Common myeloid progenitor, CD34-positive (primary cell): ENCODE data around the gene CYCS.

Experiments
- CTCF ChIA-PET: fragments of 350-600 bp; sonication (Branson Sonifier 250); formaldehyde crosslinking; loops from one replicate; lab custom pipeline; 2021; ENCODE audit warnings: antibody characterized with exemption; lab: Charles Lee
- POLR2A ChIA-PET: fragments of 350-600 bp; sonication (Branson Sonifier 250); formaldehyde crosslinking; loops from one replicate; lab custom pipeline; 2021; ENCODE audit warnings: antibody characterized with exemption; lab: Charles Lee
- DNase-seq, 3 donors: peaks; one replicate each; pipeline versions ENCODE4 v3.0.0 to v3.0.0-alpha.2; 2013
- H3K27ac ChIP-seq, 2 experiments: 1 replicate in 1 of 2; 2 replicates in 1 of 2; pipeline ENCODE4 v1.7.0; 2013; ENCODE audit warnings: inconsistent platforms in 2 of 2, low read length in 2 of 2, mild to moderate bottlenecking in 2 of 2, low read depth in 1 of 2, moderate library complexity in 1 of 2; ENCODE audit not compliant: severe bottlenecking in 2 of 2, insufficient read depth in 1 of 2, poor library complexity in 1 of 2
- H3K27me3 ChIP-seq, 5 experiments: replicated peaks in 2 of 5; 1 replicate in 3 of 5; 2 replicates in 2 of 5; pipeline versions ENCODE4 v1.6.1 to v1.7.0; 2013; ENCODE audit warnings: low read length in 4 of 5, mild to moderate bottlenecking in 2 of 5, moderate library complexity in 2 of 5, inconsistent platforms in 1 of 5; ENCODE audit not compliant: insufficient read depth in 5 of 5, control insufficient read depth in 4 of 5
- H3K36me3 ChIP-seq, 4 experiments: 1 replicate in 2 of 4; 2 replicates in 2 of 4; pipeline versions ENCODE4 v1.6.1 to v1.7.0; 2013; ENCODE audit warnings: low read length in 3 of 4, control low read depth in 1 of 4, mild to moderate bottlenecking in 1 of 4; ENCODE audit not compliant: control insufficient read depth in 4 of 4, insufficient read depth in 4 of 4
- H3K4me1 ChIP-seq, 4 experiments: 1 replicate in 3 of 4; 2 replicates in 1 of 4; pipeline versions ENCODE4 v1.6.1 to v1.7.1; 2013; ENCODE audit warnings: low read length in 3 of 4, mild to moderate bottlenecking in 3 of 4, control low read depth in 1 of 4, inconsistent platforms in 1 of 4, moderate library complexity in 1 of 4; ENCODE audit not compliant: control insufficient read depth in 4 of 4, insufficient read depth in 4 of 4; ENCODE audit errors: control extremely low read depth in 1 of 4
- H3K4me3 ChIP-seq, 7 experiments: 1 replicate in 4 of 7; 2 replicates in 3 of 7; pipeline versions ENCODE4 v1.5.1 to v1.7.0; 2013; ENCODE audit warnings: mild to moderate bottlenecking in 7 of 7, low read length in 6 of 7, moderate library complexity in 6 of 7, inconsistent platforms in 2 of 7, low read depth in 2 of 7, control low read depth in 1 of 7; ENCODE audit not compliant: insufficient read depth in 4 of 7, control insufficient read depth in 1 of 7; ENCODE audit errors: extremely low read depth in 1 of 7
- H3K9me3 ChIP-seq, 5 experiments: 1 replicate in 4 of 5; 2 replicates in 1 of 5; pipeline versions ENCODE4 v1.6.1 to v1.7.1; 2013; ENCODE audit warnings: low read length in 4 of 5, mild to moderate bottlenecking in 2 of 5, inconsistent platforms in 1 of 5, low read depth in 1 of 5, moderate library complexity in 1 of 5; ENCODE audit not compliant: control insufficient read depth in 4 of 5, insufficient read depth in 2 of 5; ENCODE audit errors: control extremely low read depth in 1 of 5
- WGBS: methylation state at CpG from one replicate; pipeline ENCODE4 v1.1.5; 2013; ENCODE audit not compliant: insufficient coverage; 5-methylcytosine and 5-hydroxymethylcytosine counted together

CYCS gene

DNA sequence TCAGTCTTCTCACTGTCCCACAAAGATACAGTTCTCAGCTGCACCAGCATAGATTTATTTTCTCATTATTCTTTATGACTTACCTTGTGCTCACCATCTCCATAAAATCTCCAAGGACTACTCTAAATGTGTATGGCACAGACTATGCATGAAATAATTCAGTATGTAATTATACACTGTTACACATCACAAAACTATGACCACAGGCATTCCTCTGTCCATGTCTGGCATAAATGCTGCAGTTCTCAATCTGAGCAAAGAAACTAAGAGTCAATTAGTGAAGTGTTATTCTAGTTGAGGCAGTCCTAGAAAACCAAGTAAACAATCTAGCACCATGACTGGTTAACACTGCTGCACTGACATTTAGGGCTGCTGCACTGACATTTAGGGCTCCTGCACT lies 2.7 kb downstream of the CYCS start:
- Histone ChIP-seq H3K27me3 (no peaks in the 10 kb centered on the region), H3K4me1 (peaks cover 0 to 14% (median 9%) of the 10 kb centered on the region in 4 experiments), H3K9me3 (no peaks in the 10 kb centered on the region), H3K4me3 (no peak overlapping the region), H3K36me3 (peaks cover 9 to 32% (median 22%) of the 10 kb centered on the region in 4 experiments), H3K27ac (no peak overlapping the region)
- ChIA-PET POLR2A (interaction anchor here (0.6 kb wide), 1 partner anchor 23 kb away, joined by 4 read pairs; no protein-coding TSS in a partner anchor), CTCF (interaction anchor here (0.7 kb wide), 1 partner anchor 59 kb away, joined by 3 read pairs; no protein-coding TSS in a partner anchor)
- no peak for DNase-seq

GRCh38 chr7:25121599-25121998 lies 3.5 kb downstream of the CYCS start:
- no peak for DNase-seq
- Histone ChIP-seq H3K36me3 (peaks cover 9 to 32% (median 22%) of the 10 kb centered on the region in 4 experiments), H3K4me3 (no peak overlapping the region), H3K4me1 (peaks cover 0 to 14% (median 9%) of the 10 kb centered on the region in 4 experiments), H3K27ac (no peak overlapping the region), H3K27me3 (no peaks in the 10 kb centered on the region), H3K9me3 (no peaks in the 10 kb centered on the region)
- POLR2A ChIA-PET, result interaction anchor here (0.6 kb wide), 1 partner anchor 24 kb away, joined by 4 read pairs; no protein-coding TSS in a partner anchor
- CTCF ChIA-PET, result interaction anchor here (0.7 kb wide), 2 partner anchors 58 to 307 kb away, joined by 3 read pairs; no protein-coding TSS in a partner anchor
- WGBS, result 98% methylated on average over 8 of the region's 9 CpGs

DNA sequence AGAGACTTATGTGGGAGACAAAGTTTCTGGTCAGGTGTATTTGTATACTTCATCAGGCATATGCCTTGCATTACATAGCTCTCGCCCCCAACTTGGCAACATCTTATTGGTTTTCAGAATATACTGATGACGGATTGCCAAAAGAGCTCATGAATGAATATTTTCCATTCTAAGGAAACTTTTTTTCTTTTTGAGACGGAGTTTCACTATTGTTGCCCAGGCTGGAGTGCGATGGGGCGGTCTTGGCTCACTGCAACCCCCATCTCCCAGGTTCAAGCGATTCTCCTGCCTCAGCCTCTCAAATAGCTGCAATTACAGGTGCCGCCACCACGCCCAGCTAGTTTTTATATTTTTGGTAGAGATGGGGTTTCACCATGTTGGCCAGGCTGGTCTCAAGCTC lies 6.0 kb downstream of the CYCS start:
- WGBS, result 100% methylated on average over 6 of the region's 8 CpGs
- no peaks in the 10 kb centered on the region for H3K27me3 ChIP-seq
- POLR2A ChIA-PET, result interaction anchor here (0.6 kb wide), 1 partner anchor 1607 kb away, joined by 7 read pairs; no protein-coding TSS in a partner anchor
- no peaks in the 10 kb centered on the region for H3K9me3 ChIP-seq
- H3K4me3 ChIP-seq, result no peak overlapping the region
- CTCF ChIA-PET, result interaction anchor here (0.6 to 1.2 kb wide), 2 partner anchors 20 to 40 kb away, joined by 3 read pairs; no protein-coding TSS in a partner anchor
- no peak overlapping the region for H3K27ac ChIP-seq
- H3K36me3 ChIP-seq, result peaks cover 9 to 32% (median 22%) of the 10 kb centered on the region in 4 experiments
- peaks cover 0 to 5% (median 5%) of the 10 kb centered on the region in 4 experiments for H3K4me1 ChIP-seq
- DNase-seq, result no peak

GRCh38 chr7:25118048-25118753 lies 6.9 kb downstream of the CYCS start:
- DNase-seq, result no peak
- Histone ChIP-seq H3K4me1 (no peaks in the 10 kb centered on the region), H3K36me3 (peaks cover 9 to 32% (median 22%) of the 10 kb centered on the region in 4 experiments), H3K27ac (no peak overlapping the region), H3K27me3 (no peaks in the 10 kb centered on the region), H3K4me3 (no peak overlapping the region), H3K9me3 (no peaks in the 10 kb centered on the region)
- CTCF ChIA-PET, result interaction anchor here (0.9 kb wide), 1 partner anchor 20 kb away, joined by 3 read pairs; no protein-coding TSS in a partner anchor
- POLR2A ChIA-PET, result no interaction called here
- 93% methylated on average over 6 of the region's 8 CpGs for WGBS

DNA sequence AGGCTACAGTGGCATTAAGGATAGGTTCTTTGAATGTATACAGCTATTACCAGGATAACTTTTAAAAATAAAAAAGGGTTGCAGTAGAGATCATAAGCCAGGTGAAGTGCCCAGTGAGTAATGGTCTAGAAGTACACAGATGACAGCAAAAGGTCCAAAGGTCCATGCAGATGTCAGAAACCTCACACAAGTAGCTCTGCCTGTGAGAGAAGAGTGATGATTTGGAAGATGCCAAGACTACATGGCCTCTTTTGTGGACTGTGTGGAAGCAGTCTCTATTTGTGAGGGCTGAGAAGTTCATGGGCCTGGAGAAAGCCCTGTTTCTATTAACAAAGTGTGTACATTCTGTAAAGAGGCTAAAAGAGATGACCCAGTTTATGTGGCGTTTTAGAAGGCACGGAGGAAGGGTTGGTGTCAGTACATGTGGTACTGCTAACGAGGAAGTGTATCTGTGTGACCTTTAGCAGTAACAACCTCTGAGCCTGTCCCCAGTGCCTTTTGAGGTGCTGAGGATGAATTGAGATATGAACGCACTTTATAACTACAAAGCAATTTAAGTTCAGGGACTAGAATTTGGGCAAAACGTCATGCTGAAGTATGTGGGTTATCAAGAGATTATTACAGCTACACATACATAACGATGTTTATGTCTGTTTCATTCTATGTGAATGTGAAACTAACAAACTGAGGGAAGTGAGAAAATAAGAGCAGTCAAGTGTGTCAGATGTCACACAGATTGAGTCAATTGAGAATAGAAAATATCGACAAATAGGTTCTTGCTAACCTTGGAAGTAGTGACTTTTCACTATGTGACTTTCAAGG lies 7.6 kb downstream of the CYCS start:
- 100% methylated on average over 2 of the region's 7 CpGs for WGBS

DNA sequence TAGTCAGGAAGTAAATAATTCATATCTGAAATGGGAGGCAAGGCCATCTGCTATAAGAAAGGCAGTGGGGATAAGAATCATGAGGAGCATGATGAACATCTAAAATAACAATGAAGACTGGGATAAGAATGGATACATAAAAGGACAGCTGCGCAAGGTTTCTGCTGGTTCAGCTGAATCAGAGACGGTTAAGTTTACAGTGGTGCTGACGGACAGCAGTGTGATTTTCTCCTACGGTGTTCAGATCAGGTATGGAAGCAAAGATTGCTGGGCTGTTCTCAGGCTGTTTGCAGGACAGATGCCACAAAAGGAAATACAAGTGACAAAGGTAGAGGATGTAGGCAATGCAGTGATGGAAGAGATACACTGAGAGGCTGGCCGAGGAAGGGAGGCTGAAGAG lies 8.4 kb downstream of the CYCS start:
- CTCF ChIA-PET, result no interaction called here

More for the DNA sequence above, 7.6 kb downstream of the CYCS start:
- Histone ChIP-seq H3K36me3 (peaks cover 8 to 29% (median 20%) of the 10 kb centered on the region in 4 experiments), H3K4me1 (no peaks in the 10 kb centered on the region), H3K9me3 (no peaks in the 10 kb centered on the region), H3K27me3 (no peaks in the 10 kb centered on the region), H3K4me3 (no peak overlapping the region), H3K27ac (no peak overlapping the region)
- ChIA-PET CTCF (interaction anchor here (0.9 kb wide), 1 partner anchor 19 kb away, joined by 3 read pairs; no protein-coding TSS in a partner anchor), POLR2A (no interaction called here)
- peak in 1 of 3 donors; percentile 26 for DNase-seq

More for the DNA sequence above, 8.4 kb downstream of the CYCS start:
- H3K27ac ChIP-seq, result no peak overlapping the region
- peaks cover 4 to 22% (median 12%) of the 10 kb centered on the region in 4 experiments for H3K36me3 ChIP-seq
- WGBS, result 98% methylated on average over 5 of the region's 5 CpGs
- H3K9me3 ChIP-seq, result no peaks in the 10 kb centered on the region
- H3K4me1 ChIP-seq, result no peaks in the 10 kb centered on the region
- H3K27me3 ChIP-seq, result no peaks in the 10 kb centered on the region
- DNase-seq, result no peak
- H3K4me3 ChIP-seq, result no peak overlapping the region
- POLR2A ChIA-PET, result no interaction called here
